Measurements from ENCODE around the gene FKBP5. TPM values are rescaled to one million over a fixed set of nuclear protein-coding genes. Genes with fewer than 3 reads are reported as not detected.

The FKBP5 gene
- total and polyA plus RNA-seq, 2 donors (not counting 1 experiment from before 2014, with no cell fraction given): 2.8 to 7.4 TPM

GRCh38 chr6:35665573-35665972 lies 23.1 kb downstream of the FKBP5 start:
- Histone ChIP-seq H2AFZ (ENCODE audit: insufficient read depth, low read depth, low read length, poor library complexity, severe bottlenecking) (no peak overlapping the region), H3K79me2 (ENCODE audit: control insufficient read depth, insufficient read depth, low read length) (peaks cover 28% of the 10 kb centered on the region), H3K36me3 (replicated peaks in 1 of 2; ENCODE audit: control extremely low read depth in 1 of 2, control insufficient read depth in 1 of 2, extremely low read depth in 1 of 2, insufficient read depth in 2 of 2, low read length in 1 of 2) (no peaks in the 10 kb centered on the region), H3K27ac (ENCODE audit: low read length in 2 of 2) (no peak overlapping the region), H3K4me2 (replicated peaks; ENCODE audit: low read depth, low read length, poor library complexity, severe bottlenecking) (peak overlapping the region; percentile 10), H3K27me3 (replicated peaks in 1 of 4; ENCODE audit: control extremely low read depth in 1 of 4, control insufficient read depth in 3 of 4, insufficient read depth in 4 of 4, low read length in 3 of 4) (no peaks in the 10 kb centered on the region), H3K4me1 (ENCODE audit: control insufficient read depth in 2 of 2, insufficient read depth in 2 of 2, low read length in 2 of 2) (peaks cover 19 to 42% of the 10 kb centered on the region in 2 donors), H3K9ac (ENCODE audit: low read length) (no peak overlapping the region), H3K4me3 (ENCODE audit: control extremely low read depth in 1 of 5, extremely low read depth in 1 of 5, insufficient read depth in 1 of 5, low read depth in 2 of 5, low read length in 4 of 5) (no peak overlapping the region), H3K9me3 (ENCODE audit: control extremely low read depth in 1 of 3, control insufficient read depth in 2 of 3, insufficient read depth in 1 of 3, low read length in 2 of 3) (no peaks in the 10 kb centered on the region), H4K20me1 (ENCODE audit: control insufficient read depth, insufficient read depth, low read length, poor library complexity, severe bottlenecking) (no peaks in the 10 kb centered on the region)
- TF ChIP-seq CTCF (IDR thresholded peaks at IDR 0.05): no peak
- no peak for TF ChIP-seq EZH2 (IDR thresholded peaks at IDR 0.05; ENCODE audit: borderline replicate concordance, insufficient read depth, low read depth, low read length, poor library complexity, severe bottlenecking)
- 100% methylated on average over 1 of the region's 3 CpGs for WGBS (ENCODE audit: insufficient coverage)
- H3K9me3 Mint-ChIP-seq (ENCODE audit: insufficient read depth): no peaks in the 10 kb centered on the region
- no peak for ATAC-seq (ENCODE audit: low read depth)
- peaks cover 21% of the 10 kb centered on the region for H3K4me1 Mint-ChIP-seq
- H3K27me3 Mint-ChIP-seq: no peaks in the 10 kb centered on the region
- POLR2A ChIA-PET: no interaction called here
- intact Hi-C loops (cut with micrococcal nuclease): loop anchor here (5.0 kb wide), 1 partner anchor 52 kb away; no protein-coding TSS in a partner anchor
- CTCF ChIA-PET: interaction anchor here (3.2 kb wide), 1 partner anchor 71 kb away, joined by 18 read pairs; the partner anchor contains the start of gene ARMC12
- H3K4me3 Mint-ChIP-seq: no peak overlapping the region
- no peak for DNase-seq
- no peak overlapping the region for H3K27ac Mint-ChIP-seq

GRCh38 chr6:35664945-35665344 lies 23.8 kb downstream of the FKBP5 start:
- TF ChIP-seq CTCF (IDR thresholded peaks at IDR 0.05) (no peak), EZH2 (IDR thresholded peaks at IDR 0.05; ENCODE audit: borderline replicate concordance, insufficient read depth, low read depth, low read length, poor library complexity, severe bottlenecking) (no peak)
- no peak overlapping the region for H3K4me2 ChIP-seq (replicated peaks; ENCODE audit: low read depth, low read length, poor library complexity, severe bottlenecking)
- H3K27ac Mint-ChIP-seq: no peak overlapping the region
- intact Hi-C loops (cut with micrococcal nuclease): loop anchor here (5.0 kb wide), 1 partner anchor 52 kb away; no protein-coding TSS in a partner anchor
- H3K27me3 Mint-ChIP-seq: no peaks in the 10 kb centered on the region
- no peaks in the 10 kb centered on the region for H4K20me1 ChIP-seq (ENCODE audit: control insufficient read depth, insufficient read depth, low read length, poor library complexity, severe bottlenecking)
- H3K4me3 ChIP-seq (ENCODE audit: control extremely low read depth in 1 of 5, extremely low read depth in 1 of 5, insufficient read depth in 1 of 5, low read depth in 2 of 5, low read length in 4 of 5): no peak overlapping the region
- no peaks in the 10 kb centered on the region for H3K36me3 ChIP-seq (replicated peaks in 1 of 2; ENCODE audit: control extremely low read depth in 1 of 2, control insufficient read depth in 1 of 2, extremely low read depth in 1 of 2, insufficient read depth in 2 of 2, low read length in 1 of 2)
- ChIA-PET CTCF (interaction anchor here (1.0 to 3.2 kb wide), 3 partner anchors 17 to 72 kb away, joined by 4 to 18 read pairs (median 4); partner anchors contain the start of gene ARMC12), POLR2A (interaction anchor here (0.5 kb wide), 1 partner anchor 19 kb away, joined by 3 read pairs; no protein-coding TSS in a partner anchor)
- no peak for ATAC-seq (ENCODE audit: low read depth)
- no peaks in the 10 kb centered on the region for H3K27me3 ChIP-seq (replicated peaks in 1 of 4; ENCODE audit: control extremely low read depth in 1 of 4, control insufficient read depth in 3 of 4, insufficient read depth in 4 of 4, low read length in 3 of 4)
- WGBS (ENCODE audit: insufficient coverage): 73% methylated on average over 3 of the region's 3 CpGs
- no peaks in the 10 kb centered on the region for H3K9me3 ChIP-seq (ENCODE audit: control extremely low read depth in 1 of 3, control insufficient read depth in 2 of 3, insufficient read depth in 1 of 3, low read length in 2 of 3)
- no peak overlapping the region for H3K4me3 Mint-ChIP-seq
- peaks cover 25% of the 10 kb centered on the region for H3K79me2 ChIP-seq (ENCODE audit: control insufficient read depth, insufficient read depth, low read length)
- no peak overlapping the region for H3K27ac ChIP-seq (ENCODE audit: low read length in 2 of 2)
- no peaks in the 10 kb centered on the region for H3K9me3 Mint-ChIP-seq (ENCODE audit: insufficient read depth)
- DNase-seq: no peak
- no peak overlapping the region for H2AFZ ChIP-seq (ENCODE audit: insufficient read depth, low read depth, low read length, poor library complexity, severe bottlenecking)
- H3K4me1 ChIP-seq (ENCODE audit: control insufficient read depth in 2 of 2, insufficient read depth in 2 of 2, low read length in 2 of 2): peaks cover 19 to 42% of the 10 kb centered on the region in 2 donors
- H3K4me1 Mint-ChIP-seq: peaks cover 22% of the 10 kb centered on the region
- no peak overlapping the region for H3K9ac ChIP-seq (ENCODE audit: low read length)

Measured in B cell (primary cell).